GM12878 (cell line): ENCODE data around the gene SWI5. TPM values are rescaled to one million over a fixed set of nuclear protein-coding genes. Genes with fewer than 3 reads are reported as not detected.

Source experiments
- ATAC-seq: fragments of 200-7000 bp; cut with Tn5 transposase; 3 replicates; pipeline ENCODE4 v1.9.1; 2020; ENCODE audit warnings: mild to moderate bottlenecking, moderate library complexity
- BruUV-seq: library from RNA; stranded (reverse); fragments of 400-500 nt; replicated peaks from 2 replicates; lab custom pipeline; 2021; lab: Mats Ljungman, UMichigan
- CTCF ChIA-PET: fragments of 300-600 bp; sonication (Branson Sonifier 250); formaldehyde crosslinking; extraction: SDS; loops from one replicate; lab custom pipeline; 2021; ENCODE audit warnings: inconsistent platforms; lab: Yijun Ruan, JAX
- POLR2A ChIA-PET: fragments of 350-600 bp; formaldehyde crosslinking; extraction: SDS; loops from one replicate; lab custom pipeline; 2021; ENCODE audit warnings: inconsistent platforms; lab: Charles Lee
- RAD21 ChIA-PET: fragments of 300-600 bp; sonication (Branson Sonifier 250); formaldehyde crosslinking; loops from one replicate; lab custom pipeline; 2023; ENCODE audit warnings: antibody characterized with exemption; ENCODE audit not compliant: unreplicated experiment; lab: Charles Lee
- SMC1A ChIA-PET: fragments of 300-600 bp; sonication (Branson Sonifier 250); formaldehyde crosslinking; loops from one replicate; lab custom pipeline; 2023; ENCODE audit not compliant: unreplicated experiment, uncharacterized antibody; lab: Charles Lee
- DNase-seq: peaks from one replicate; pipeline ENCODE4 v3.0.0-alpha.2; 2011; ENCODE audit warnings: low read depth, low spot score
- FAIRE-seq: peaks from 3 replicates; lab custom pipeline; 2011; peaks lifted over from hg19 to GRCh38; lab: Jason Lieb, UNC
- H2AFZ ChIP-seq: 2 replicates; pipeline ENCODE4 v1.6.0; 2011; ENCODE audit warnings: low read depth, low read length, control low read depth; ENCODE audit not compliant: control insufficient read depth
- H3K27ac ChIP-seq: 2 replicates; pipeline ENCODE4 v1.5.1; 2011; ENCODE audit warnings: control low read depth; ENCODE audit not compliant: control insufficient read depth, insufficient read depth
- H3K27me3 ChIP-seq, 2 experiments: replicated peaks in 1 of 2; 2 replicates each; pipeline versions ENCODE4 v1.6.0 to v1.6.1; 2011; ENCODE audit warnings: low read length in 1 of 2; ENCODE audit not compliant: control insufficient read depth in 2 of 2, insufficient read depth in 2 of 2
- H3K36me3 ChIP-seq, 2 experiments: 2 replicates each; pipeline ENCODE4 v1.5.1; 2011; ENCODE audit warnings: low read length in 1 of 2; ENCODE audit not compliant: control insufficient read depth in 2 of 2, insufficient read depth in 2 of 2
- H3K4me1 ChIP-seq: 2 replicates; pipeline ENCODE4 v1.6.1; 2011; ENCODE audit warnings: mild to moderate bottlenecking, low read length, moderate library complexity, mixed read lengths; ENCODE audit not compliant: control insufficient read depth, insufficient read depth
- H3K4me2 ChIP-seq: 2 replicates; pipeline ENCODE4 v1.6.0; 2011; ENCODE audit warnings: control low read depth; ENCODE audit not compliant: control insufficient read depth, insufficient read depth
- H3K4me3 ChIP-seq: fragments of 200-600 bp; sonication (generic); 2 replicates; pipeline ENCODE4 v1.5.1; 2016
- H3K79me2 ChIP-seq: 2 replicates; pipeline ENCODE4 v1.6.0; 2011; ENCODE audit warnings: low read length; ENCODE audit not compliant: control insufficient read depth, insufficient read depth
- H3K9ac ChIP-seq: 2 replicates; pipeline ENCODE4 v1.8.0; 2011; ENCODE audit warnings: low read length, control low read depth, mixed read lengths; ENCODE audit not compliant: control insufficient read depth, insufficient read depth
- H3K9me3 ChIP-seq: replicated peaks from 3 replicates; pipeline ENCODE4 v1.5.1; 2011; ENCODE audit warnings: mild to moderate bottlenecking, low read length; ENCODE audit not compliant: control insufficient read depth, insufficient read depth
- H4K20me1 ChIP-seq: 2 replicates; pipeline ENCODE4 v1.6.0; 2011; ENCODE audit not compliant: control insufficient read depth, insufficient read depth
- BACH1 ChIP-seq: fragments of 450-650 bp; IDR thresholded peaks from 2 replicates; pipeline ENCODE4 v1.6.1; 2017; ENCODE audit warnings: mild to moderate bottlenecking, borderline replicate concordance
- CHD1 ChIP-seq: IDR thresholded peaks from 2 replicates; pipeline ENCODE4 v1.6.1; 2012; ENCODE audit warnings: low read depth, low read length, improper control_type of control experiment
- EED ChIP-seq: sonication (generic); IDR thresholded peaks from 2 replicates; pipeline ENCODE4 v1.6.1; 2016; ENCODE audit warnings: antibody characterized with exemption, low read depth
- EGR1 ChIP-seq, 2 experiments: IDR thresholded peaks; 1 replicate in 1 of 2; 2 replicates in 1 of 2; pipeline ENCODE4 v1.6.1; 2011 to 2012; ENCODE audit warnings: low read depth in 2 of 2, low read length in 2 of 2, borderline replicate concordance in 1 of 2, mild to moderate bottlenecking in 1 of 2, moderate library complexity in 1 of 2
- KLF5 ChIP-seq: fragments of 450-650 bp; IDR thresholded peaks from 2 replicates; pipeline ENCODE4 v1.6.1; 2014; ENCODE audit warnings: mild to moderate bottlenecking; ENCODE audit not compliant: partially characterized antibody
- POLR2AphosphoS2 ChIP-seq: IDR thresholded peaks from 2 replicates; pipeline ENCODE4 v1.6.1; 2011; ENCODE audit warnings: low read depth, mild to moderate bottlenecking, low read length, improper control_type of control experiment, moderate library complexity
- POU2F2 ChIP-seq: IDR thresholded peaks from 3 replicates; pipeline ENCODE4 v1.6.1; 2011; ENCODE audit warnings: low read depth, mild to moderate bottlenecking, low read length, borderline replicate concordance
- SMARCA5 ChIP-seq: fragments of 450-650 bp; IDR thresholded peaks from 2 replicates; pipeline ENCODE4 v1.6.1; 2017; ENCODE audit warnings: mild to moderate bottlenecking
- ZSCAN29 ChIP-seq: fragments of 450-650 bp; IDR thresholded peaks from 2 replicates; pipeline ENCODE4 v1.6.1; 2017; ENCODE audit warnings: mild to moderate bottlenecking, moderate library complexity
- WGBS: methylation state at CpG from one replicate; pipeline ENCODE4 v1.1.6; 2016; ENCODE audit warnings: low lambda C conversion rate; ENCODE audit not compliant: insufficient replicate concordance, insufficient coverage; ENCODE audit errors: missing lambda C conversion rate; 5-methylcytosine and 5-hydroxymethylcytosine counted together
- in situ Hi-C: fragments of 300-500 bp; cut with MboI; formaldehyde crosslinking; loops from 9 replicates; pipeline ENCODE4 v1.14.3; 2018; ENCODE audit warnings: mixed read lengths
- intact Hi-C: fragments of 100-400 bp; cut with micrococcal nuclease; formaldehyde crosslinking; loops from one replicate; pipeline ENCODE4 v1.14.2; 2022; ENCODE audit not compliant: unreplicated experiment
- polyA plus RNA-seq, 11 experiments: library from polyadenylated mRNA; depleted of rRNA in 4 of 11; unstranded in 6 of 11; stranded (reverse) in 5 of 11; fragments of >200 nt; fragmentation: Nextera tagmentation in 4 of 11; fragmentation: Illumina TruSeq in 1 of 11; extraction: Ambion mirVana in 4 of 11; extraction: Trizol in 1 of 11; gene quantifications; 1 replicate in 1 of 11; 2 replicates in 10 of 11; pipeline versions ENCODE4 v1.2.1 to v1.2.3, GENCODE V29; 2011 to 2016; ENCODE audit warnings: inconsistent platforms in 2 of 11, missing spikeins in 2 of 11, low read depth in 1 of 11
- total RNA-seq, 4 experiments: library from RNA; depleted of rRNA in 3 of 4; stranded (reverse); fragments of >200 nt in 3 of 4; fragmentation: Illumina TruSeq in 1 of 4; extraction: Trizol in 1 of 4; gene quantifications; 2 replicates each; pipeline versions ENCODE4 v1.2.1 to v1.2.3, GENCODE V29; 2013 to 2021
- TF ChIP-seq, protein P1 (sequence below): fragments of 450-650 bp; IDR thresholded peaks from 2 replicates; pipeline ENCODE4 v1.6.1; 2018; ENCODE audit warnings: mild to moderate bottlenecking, low read depth, moderate library complexity; ENCODE audit not compliant: partially characterized antibody
- TF ChIP-seq, protein P2 (sequence below): IDR thresholded peaks from 2 replicates; pipeline ENCODE4 v1.6.1; 2011; ENCODE audit warnings: low read depth, low read length, improper control_type of control experiment, borderline replicate concordance

SWI5 gene
- total and polyA plus RNA-seq, 10 of the 15 experiments (the other 5 are each of a cell fraction or from before 2014, with no cell fraction given) = 13.3 to 36.2 (median 18.1) TPM

DNA sequence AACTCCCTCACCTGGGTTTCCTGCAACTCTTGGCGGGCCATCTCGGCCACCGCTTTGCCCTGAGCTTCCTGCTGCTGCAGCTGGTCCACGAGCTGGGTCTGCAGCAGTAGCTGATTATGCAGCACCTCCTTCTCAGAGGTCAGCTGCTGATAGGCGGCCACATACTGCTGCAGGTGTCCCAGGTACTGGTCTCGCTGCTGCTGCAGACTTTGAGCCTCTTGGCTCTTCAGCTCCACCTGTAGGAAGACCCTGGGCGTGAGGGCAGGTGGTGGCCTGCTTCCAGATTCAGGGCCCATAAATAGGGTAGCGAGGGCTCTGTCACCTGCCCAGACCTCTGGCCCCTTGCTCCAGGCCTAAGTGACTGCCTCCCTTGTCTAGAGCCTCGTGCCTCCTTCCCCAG, 16.9 kb upstream of the SWI5 start:
- DNase-seq (no peak), FAIRE-seq (no peak)
- no peaks in the 10 kb centered on the region for H3K4me1 ChIP-seq
- no peak overlapping the region for H3K27ac ChIP-seq
- ChIA-PET RAD21 (no interaction called here), POLR2A (no interaction called here)
- TF ChIP-seq BACH1 = no peak
- no peak for TF ChIP-seq POLR2AphosphoS2
- TF ChIP-seq CHD1 = no peak
- no peak for TF ChIP-seq EED
- TF ChIP-seq, all 136 proteins: peak for 0
- no peaks in the 10 kb centered on the region for H4K20me1 ChIP-seq
- H3K27me3 ChIP-seq = no peaks in the 10 kb centered on the region
- ATAC-seq = no peak
- BruUV-seq = no TSS peak
- H3K9ac ChIP-seq = no peak overlapping the region
- H3K9me3 ChIP-seq = no peaks in the 10 kb centered on the region
- H3K36me3 ChIP-seq = peaks cover 7 to 9% of the 10 kb centered on the region in 2 experiments
- no peaks in the 10 kb centered on the region for H3K79me2 ChIP-seq
- H3K4me2 ChIP-seq = no peak overlapping the region
- H2AFZ ChIP-seq = no peak overlapping the region
- WGBS = 96% methylated on average over 9 of the region's 9 CpGs
- H3K4me3 ChIP-seq = no peak overlapping the region
- SMC1A ChIA-PET = no interaction called here
- CTCF ChIA-PET = interaction anchor here (0.7 to 2.5 kb wide), 2 partner anchors 9 to 506 kb away, joined by 4 to 9 read pairs; no protein-coding TSS in a partner anchor
- intact Hi-C loops (no loop called here), in situ Hi-C loops (no loop called here)

DNA sequence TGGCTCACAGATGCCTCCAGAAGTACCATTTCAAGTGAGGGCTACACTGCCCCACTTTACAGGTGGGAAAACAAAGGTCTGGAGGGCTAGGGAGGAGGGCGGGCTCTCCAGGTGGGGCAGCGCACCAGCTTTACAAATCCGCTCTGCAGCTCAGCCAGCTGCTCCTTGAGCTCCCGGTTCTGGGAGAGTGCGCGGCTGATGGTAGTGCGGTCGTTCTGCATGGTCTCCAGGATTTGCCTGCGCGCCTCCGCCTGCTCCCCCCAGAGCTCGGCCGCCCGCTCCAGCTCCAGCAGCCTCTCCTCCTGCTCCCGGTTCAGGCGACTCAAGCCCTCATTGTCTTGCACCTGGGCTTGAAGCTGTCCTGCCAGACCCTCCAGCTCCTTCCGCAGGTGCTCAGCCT, 15.7 kb upstream of the SWI5 start:
- peaks cover 7 to 9% of the 10 kb centered on the region in 2 experiments for H3K36me3 ChIP-seq
- POLR2A ChIA-PET = no interaction called here
- SMC1A ChIA-PET = no interaction called here
- 93% methylated on average over 12 of the region's 17 CpGs for WGBS
- FAIRE-seq (no peak), ATAC-seq (no peak), DNase-seq (no peak)
- no peaks in the 10 kb centered on the region for H3K4me1 ChIP-seq
- no peaks in the 10 kb centered on the region for H4K20me1 ChIP-seq
- no peak overlapping the region for H3K27ac ChIP-seq
- no peak overlapping the region for H3K9ac ChIP-seq
- intact Hi-C loops = no loop called here
- RAD21 ChIA-PET = no interaction called here
- no peaks in the 10 kb centered on the region for H3K9me3 ChIP-seq
- CTCF ChIA-PET = interaction anchor here (2.5 kb wide), 1 partner anchor 10 kb away, joined by 9 read pairs; no protein-coding TSS in a partner anchor
- H3K79me2 ChIP-seq = no peaks in the 10 kb centered on the region
- no peak overlapping the region for H3K4me3 ChIP-seq
- H2AFZ ChIP-seq = no peak overlapping the region
- BruUV-seq = no TSS peak
- in situ Hi-C loops = no loop called here
- no peak overlapping the region for H3K4me2 ChIP-seq
- H3K27me3 ChIP-seq = no peaks in the 10 kb centered on the region
- TF ChIP-seq SMARCA5 (no peak), KLF5 (no peak), ZSCAN29 (no peak), EGR1 (IDR thresholded peaks at IDR 0.05; ENCODE audit: borderline replicate concordance in 1 of 2, low read depth in 2 of 2, low read length in 2 of 2) (no peak), POU2F2 (no peak)
- TF ChIP-seq, protein P1, sequence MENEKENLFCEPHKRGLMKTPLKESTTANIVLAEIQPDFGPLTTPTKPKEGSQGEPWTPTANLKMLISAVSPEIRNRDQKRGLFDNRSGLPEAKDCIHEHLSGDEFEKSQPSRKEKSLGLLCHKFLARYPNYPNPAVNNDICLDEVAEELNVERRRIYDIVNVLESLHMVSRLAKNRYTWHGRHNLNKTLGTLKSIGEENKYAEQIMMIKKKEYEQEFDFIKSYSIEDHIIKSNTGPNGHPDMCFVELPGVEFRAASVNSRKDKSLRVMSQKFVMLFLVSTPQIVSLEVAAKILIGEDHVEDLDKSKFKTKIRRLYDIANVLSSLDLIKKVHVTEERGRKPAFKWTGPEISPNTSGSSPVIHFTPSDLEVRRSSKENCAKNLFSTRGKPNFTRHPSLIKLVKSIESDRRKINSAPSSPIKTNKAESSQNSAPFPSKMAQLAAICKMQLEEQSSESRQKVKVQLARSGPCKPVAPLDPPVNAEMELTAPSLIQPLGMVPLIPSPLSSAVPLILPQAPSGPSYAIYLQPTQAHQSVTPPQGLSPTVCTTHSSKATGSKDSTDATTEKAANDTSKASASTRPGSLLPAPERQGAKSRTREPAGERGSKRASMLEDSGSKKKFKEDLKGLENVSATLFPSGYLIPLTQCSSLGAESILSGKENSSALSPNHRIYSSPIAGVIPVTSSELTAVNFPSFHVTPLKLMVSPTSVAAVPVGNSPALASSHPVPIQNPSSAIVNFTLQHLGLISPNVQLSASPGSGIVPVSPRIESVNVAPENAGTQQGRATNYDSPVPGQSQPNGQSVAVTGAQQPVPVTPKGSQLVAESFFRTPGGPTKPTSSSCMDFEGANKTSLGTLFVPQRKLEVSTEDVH = no peak
- TF ChIP-seq, protein P2, sequence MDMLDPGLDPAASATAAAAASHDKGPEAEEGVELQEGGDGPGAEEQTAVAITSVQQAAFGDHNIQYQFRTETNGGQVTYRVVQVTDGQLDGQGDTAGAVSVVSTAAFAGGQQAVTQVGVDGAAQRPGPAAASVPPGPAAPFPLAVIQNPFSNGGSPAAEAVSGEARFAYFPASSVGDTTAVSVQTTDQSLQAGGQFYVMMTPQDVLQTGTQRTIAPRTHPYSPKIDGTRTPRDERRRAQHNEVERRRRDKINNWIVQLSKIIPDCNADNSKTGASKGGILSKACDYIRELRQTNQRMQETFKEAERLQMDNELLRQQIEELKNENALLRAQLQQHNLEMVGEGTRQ = no peak
